Activated gamma-delta T cell treated with anti-CD3 and anti-CD28 coated beads, Interleukin-2, amount 50 U/mL, for 16 hours (primary cell): ENCODE data around the gene MGAT5.

Experiments used
- DNase-seq: peaks from one replicate; pipeline ENCODE4 v3.0.0-alpha.2; 2020; ENCODE audit warnings: low read depth

MGAT5 gene

GRCh38 chr2:134421556-134422328 lies 167.9 kb downstream of the MGAT5 start:
- DNase-seq: no peak

GRCh38 chr2:134425724-134426496 lies 172.0 kb downstream of the MGAT5 start:
- DNase-seq: no peak

- DNase-seq: no peak
Observed at GRCh38 chr2:134426721-134427120, 172.8 kb downstream of the MGAT5 start.

- DNase-seq: no peak
Observed at GRCh38 chr2:134429886-134430285, 176.0 kb downstream of the MGAT5 start.

GRCh38 chr2:134431838-134432434 lies 178.1 kb downstream of the MGAT5 start:
- no peak for DNase-seq

- no peak for DNase-seq
Observed at GRCh38 chr2:134432435-134432883, 178.6 kb downstream of the MGAT5 start.

GRCh38 chr2:134433469-134433868 lies 179.6 kb downstream of the MGAT5 start:
- no peak for DNase-seq

- DNase-seq: no peak
Observed at GRCh38 chr2:134433979-134434378, 180.1 kb downstream of the MGAT5 start.

- DNase-seq: no peak
Observed at GRCh38 chr2:134435505-134435904, 181.6 kb downstream of the MGAT5 start.

GRCh38 chr2:134435936-134436335 lies 182.1 kb downstream of the MGAT5 start:
- DNase-seq: no peak

- no peak for DNase-seq
Observed at GRCh38 chr2:134436706-134437105, 182.8 kb downstream of the MGAT5 start.

GRCh38 chr2:134438371-134438770 lies 184.5 kb downstream of the MGAT5 start:
- DNase-seq: no peak

- no peak for DNase-seq
Observed at GRCh38 chr2:134440336-134440909, 186.6 kb downstream of the MGAT5 start.

GRCh38 chr2:134441153-134441863 lies 187.4 kb downstream of the MGAT5 start:
- no peak for DNase-seq

GRCh38 chr2:134443814-134444480 lies 190.1 kb downstream of the MGAT5 start:
- DNase-seq: no peak

GRCh38 chr2:134445116-134445515 lies 191.2 kb downstream of the MGAT5 start:
- DNase-seq: no peak

- DNase-seq: no peak
Observed at GRCh38 chr2:134445985-134446382, 192.1 kb downstream of the MGAT5 start.

- no peak for DNase-seq
Observed at GRCh38 chr2:134446383-134447017, 192.6 kb downstream of the MGAT5 start.

- DNase-seq: no peak
Observed at GRCh38 chr2:134447669-134448068, 193.8 kb downstream of the MGAT5 start.

GRCh38 chr2:134448650-134449049 lies 194.8 kb downstream of the MGAT5 start:
- no peak for DNase-seq

- DNase-seq: no peak
Observed at GRCh38 chr2:134449157-134449556, 195.3 kb downstream of the MGAT5 start.
